Endothelial cell (in vitro differentiated cells): ENCODE measurements around the gene MYO1E. TPM values are rescaled to one million over a fixed set of nuclear protein-coding genes. Genes with fewer than 3 reads are reported as not detected.
"Not testable (repeated sequence)": the region's sequence is repeated elsewhere in the genome, so short reads cannot be mapped to it uniquely, and the experiment has no call there.

Source experiments
- DNase-seq: peaks from one replicate; pipeline ENCODE4 v3.0.0; 2021; ENCODE audit warnings: low spot score
- H3K27ac Mint-ChIP-seq: one replicate; pipeline ENCODE4 v1.8.0; 2021; ENCODE audit warnings: mixed read lengths, inconsistent platforms; ENCODE audit not compliant: unreplicated experiment
- H3K27me3 Mint-ChIP-seq: one replicate; pipeline ENCODE4 v1.8.0; 2021; ENCODE audit warnings: mild to moderate bottlenecking, moderate library complexity, mixed read lengths, inconsistent platforms; ENCODE audit not compliant: unreplicated experiment
- H3K36me3 Mint-ChIP-seq: one replicate; pipeline ENCODE4 v1.8.0; 2021; ENCODE audit warnings: mild to moderate bottlenecking, low read depth, mixed read lengths, inconsistent platforms; ENCODE audit not compliant: unreplicated experiment
- H3K4me1 Mint-ChIP-seq: one replicate; pipeline ENCODE4 v1.8.0; 2021; ENCODE audit warnings: mild to moderate bottlenecking, mixed read lengths, inconsistent platforms; ENCODE audit not compliant: unreplicated experiment
- H3K4me3 Mint-ChIP-seq: one replicate; pipeline ENCODE4 v1.8.0; 2021; ENCODE audit warnings: mild to moderate bottlenecking, mixed read lengths, inconsistent platforms; ENCODE audit not compliant: unreplicated experiment
- H3K9me3 Mint-ChIP-seq: one replicate; pipeline ENCODE4 v1.8.0; 2021; ENCODE audit warnings: mixed read lengths, inconsistent platforms; ENCODE audit not compliant: unreplicated experiment
- CTCF ChIP-seq: fragments of 200-600 bp; sonication (generic); IDR thresholded peaks from one replicate; pipeline ENCODE4 v1.5.0; 2021; ENCODE audit warnings: antibody characterized with exemption; ENCODE audit not compliant: unreplicated experiment
- total RNA-seq: library from RNA; stranded (reverse); fragmentation: NEBNext Ultra II Directional; extraction: Animal tissue kit (Norgen Biotek cat#: 25700); gene quantifications from one replicate; pipeline ENCODE4 v1.2.1, GENCODE V29; 2021; ENCODE audit not compliant: unreplicated experiment

MYO1E gene
- total RNA-seq, 1 donor from 2014 or later = 146 TPM

- no peaks in the 10 kb centered on the region for H3K27me3 Mint-ChIP-seq
- H3K9me3 Mint-ChIP-seq = no peaks in the 10 kb centered on the region
- H3K27ac Mint-ChIP-seq = no peak overlapping the region
- no peaks in the 10 kb centered on the region for H3K36me3 Mint-ChIP-seq
- TF ChIP-seq CTCF = no peak
- H3K4me3 Mint-ChIP-seq = no peak overlapping the region
- H3K4me1 Mint-ChIP-seq = no peaks in the 10 kb centered on the region
- no peak for DNase-seq
These were observed 32.4 kb upstream of the MYO1E start for GRCh38 chr15:59405079-59405478.

- TF ChIP-seq CTCF = no peak
- Mint-ChIP-seq H3K27ac (no peak overlapping the region), H3K9me3 (no peaks in the 10 kb centered on the region), H3K27me3 (no peaks in the 10 kb centered on the region), H3K4me3 (no peak overlapping the region), H3K4me1 (no peaks in the 10 kb centered on the region), H3K36me3 (no peaks in the 10 kb centered on the region)
- DNase-seq = no peak
These were observed 29.3 kb upstream of the MYO1E start for GRCh38 chr15:59401824-59402569.

GRCh38 chr15:59401051-59401823 lies 28.6 kb upstream of the MYO1E start:
- not testable (repeated sequence) for H3K27ac Mint-ChIP-seq, H3K9me3 Mint-ChIP-seq, DNase-seq, H3K27me3 Mint-ChIP-seq, H3K4me3 Mint-ChIP-seq, H3K36me3 Mint-ChIP-seq, H3K4me1 Mint-ChIP-seq

- no peak overlapping the region for H3K27ac Mint-ChIP-seq
- no peak overlapping the region for H3K4me3 Mint-ChIP-seq
- H3K27me3 Mint-ChIP-seq = no peaks in the 10 kb centered on the region
- no peaks in the 10 kb centered on the region for H3K4me1 Mint-ChIP-seq
- no peak for TF ChIP-seq CTCF
- no peaks in the 10 kb centered on the region for H3K9me3 Mint-ChIP-seq
- DNase-seq = no peak
- no peaks in the 10 kb centered on the region for H3K36me3 Mint-ChIP-seq
These were observed 27.6 kb upstream of the MYO1E start for GRCh38 chr15:59400103-59400813.

- Mint-ChIP-seq H3K27ac (no peak overlapping the region), H3K9me3 (no peaks in the 10 kb centered on the region), H3K4me1 (no peaks in the 10 kb centered on the region), H3K27me3 (no peaks in the 10 kb centered on the region), H3K36me3 (no peaks in the 10 kb centered on the region), H3K4me3 (no peak overlapping the region)
- DNase-seq = no peak
- no peak for TF ChIP-seq CTCF
These were observed 26.9 kb upstream of the MYO1E start for GRCh38 chr15:59399465-59400102.
